ENCODE data around the gene IGFN1. TPM values are rescaled to one million over a fixed set of nuclear protein-coding genes. Genes with fewer than 3 reads are reported as not detected.

The IGFN1 gene
- total and polyA plus RNA-seq, 2 experiments from 2014 or later, result 0.37 to 3.1 TPM

DNA sequence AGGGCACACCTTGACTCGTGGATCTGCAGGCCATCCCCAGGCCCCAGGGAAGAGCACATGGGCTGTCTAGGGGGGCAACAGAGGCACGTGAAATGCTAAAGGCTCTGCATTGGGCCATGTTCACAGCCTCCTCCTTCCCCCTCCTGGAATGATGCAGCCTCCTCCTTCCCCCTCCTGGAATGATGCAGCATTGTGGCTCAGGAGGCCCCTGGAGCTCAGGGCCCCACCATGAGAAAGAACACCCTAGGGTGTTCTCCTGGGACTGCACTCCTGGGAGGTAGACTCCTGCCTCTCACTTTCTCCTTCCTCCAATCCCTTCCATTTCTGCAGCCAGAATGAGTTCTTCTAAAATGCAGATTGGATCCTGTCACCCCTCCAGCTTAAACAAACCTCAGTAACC is 1.5 kb upstream of the IGFN1 start:
- no peak overlapping the region for H3K27ac ChIP-seq
- TF ChIP-seq EZH2phosphoT487 (IDR thresholded peaks at IDR 0.05; ENCODE audit: low read depth, severe bottlenecking, unreplicated experiment) (no peak), EZH2 (IDR thresholded peaks at IDR 0.05; ENCODE audit: borderline replicate concordance) (no peak)
- TF ChIP-seq, protein P1, sequence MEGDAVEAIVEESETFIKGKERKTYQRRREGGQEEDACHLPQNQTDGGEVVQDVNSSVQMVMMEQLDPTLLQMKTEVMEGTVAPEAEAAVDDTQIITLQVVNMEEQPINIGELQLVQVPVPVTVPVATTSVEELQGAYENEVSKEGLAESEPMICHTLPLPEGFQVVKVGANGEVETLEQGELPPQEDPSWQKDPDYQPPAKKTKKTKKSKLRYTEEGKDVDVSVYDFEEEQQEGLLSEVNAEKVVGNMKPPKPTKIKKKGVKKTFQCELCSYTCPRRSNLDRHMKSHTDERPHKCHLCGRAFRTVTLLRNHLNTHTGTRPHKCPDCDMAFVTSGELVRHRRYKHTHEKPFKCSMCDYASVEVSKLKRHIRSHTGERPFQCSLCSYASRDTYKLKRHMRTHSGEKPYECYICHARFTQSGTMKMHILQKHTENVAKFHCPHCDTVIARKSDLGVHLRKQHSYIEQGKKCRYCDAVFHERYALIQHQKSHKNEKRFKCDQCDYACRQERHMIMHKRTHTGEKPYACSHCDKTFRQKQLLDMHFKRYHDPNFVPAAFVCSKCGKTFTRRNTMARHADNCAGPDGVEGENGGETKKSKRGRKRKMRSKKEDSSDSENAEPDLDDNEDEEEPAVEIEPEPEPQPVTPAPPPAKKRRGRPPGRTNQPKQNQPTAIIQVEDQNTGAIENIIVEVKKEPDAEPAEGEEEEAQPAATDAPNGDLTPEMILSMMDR (IDR thresholded peaks at IDR 0.05; ENCODE audit: poor library complexity), result no peak
- H3K9me3 ChIP-seq (ENCODE audit: low read depth), result no peaks in the 10 kb centered on the region
- 82% methylated on average over 2 of the region's 2 CpGs for WGBS (ENCODE audit: low lambda C conversion rate, missing lambda C conversion rate)
- no peak overlapping the region for H2AFZ ChIP-seq
- H3K36me3 ChIP-seq (replicated peaks; ENCODE audit: insufficient read depth, low read depth), result no peaks in the 10 kb centered on the region
- H3K4me2 ChIP-seq, result no peak overlapping the region
- no peaks in the 10 kb centered on the region for H3K79me2 ChIP-seq
- H3K4me3 ChIP-seq, result no peak overlapping the region
- no peak for DNase-seq (ENCODE audit: low spot score)
- H4K20me1 ChIP-seq (ENCODE audit: insufficient read depth, poor library complexity, severe bottlenecking), result no peaks in the 10 kb centered on the region
- H3K4me1 ChIP-seq (ENCODE audit: insufficient read depth), result peaks cover 16% of the 10 kb centered on the region
- no peaks in the 10 kb centered on the region for H3K9me2 ChIP-seq (replicated peaks; ENCODE audit: insufficient read depth)
- H3K27me3 ChIP-seq, result no peaks in the 10 kb centered on the region

DNA sequence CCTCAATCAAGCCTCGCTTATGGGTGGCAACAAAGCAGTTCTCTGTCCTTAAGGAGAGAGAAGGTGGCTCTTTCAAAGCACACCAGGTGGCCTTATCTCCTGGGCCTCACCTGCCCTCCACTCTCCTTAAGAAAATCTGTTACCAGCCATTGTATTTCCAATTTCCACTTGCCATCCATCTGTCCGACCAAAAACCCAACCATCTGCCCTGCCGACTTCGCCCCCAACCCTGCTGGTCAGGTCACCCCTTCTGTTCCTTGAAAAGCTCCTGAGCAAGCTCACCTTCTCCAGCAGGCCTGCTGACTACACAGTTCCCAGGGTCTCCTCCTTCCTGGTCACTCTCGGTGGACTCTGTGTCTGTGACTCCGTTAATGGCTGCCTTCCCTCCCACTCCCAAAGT is 619 bp upstream of the IGFN1 start:
- Histone ChIP-seq H3K4me3 (no peak overlapping the region), H3K4me2 (no peak overlapping the region), H3K36me3 (replicated peaks; ENCODE audit: insufficient read depth, low read depth) (no peaks in the 10 kb centered on the region), H3K79me2 (no peaks in the 10 kb centered on the region), H3K27me3 (no peaks in the 10 kb centered on the region), H3K4me1 (ENCODE audit: insufficient read depth) (peaks cover 7% of the 10 kb centered on the region), H4K20me1 (ENCODE audit: insufficient read depth, poor library complexity, severe bottlenecking) (no peaks in the 10 kb centered on the region), H3K9me3 (ENCODE audit: low read depth) (no peaks in the 10 kb centered on the region), H3K9me2 (replicated peaks; ENCODE audit: insufficient read depth) (no peaks in the 10 kb centered on the region), H2AFZ (no peak overlapping the region), H3K27ac (no peak overlapping the region)
- WGBS (ENCODE audit: low lambda C conversion rate, missing lambda C conversion rate), result 92% methylated on average over 6 of the region's 6 CpGs
- TF ChIP-seq, protein P1 (IDR thresholded peaks at IDR 0.05; ENCODE audit: poor library complexity), result no peak
- no peak for TF ChIP-seq EZH2phosphoT487 (IDR thresholded peaks at IDR 0.05; ENCODE audit: low read depth, severe bottlenecking, unreplicated experiment)
- TF ChIP-seq EZH2 (IDR thresholded peaks at IDR 0.05; ENCODE audit: borderline replicate concordance), result no peak
- no peak for DNase-seq (ENCODE audit: low spot score)

DNA sequence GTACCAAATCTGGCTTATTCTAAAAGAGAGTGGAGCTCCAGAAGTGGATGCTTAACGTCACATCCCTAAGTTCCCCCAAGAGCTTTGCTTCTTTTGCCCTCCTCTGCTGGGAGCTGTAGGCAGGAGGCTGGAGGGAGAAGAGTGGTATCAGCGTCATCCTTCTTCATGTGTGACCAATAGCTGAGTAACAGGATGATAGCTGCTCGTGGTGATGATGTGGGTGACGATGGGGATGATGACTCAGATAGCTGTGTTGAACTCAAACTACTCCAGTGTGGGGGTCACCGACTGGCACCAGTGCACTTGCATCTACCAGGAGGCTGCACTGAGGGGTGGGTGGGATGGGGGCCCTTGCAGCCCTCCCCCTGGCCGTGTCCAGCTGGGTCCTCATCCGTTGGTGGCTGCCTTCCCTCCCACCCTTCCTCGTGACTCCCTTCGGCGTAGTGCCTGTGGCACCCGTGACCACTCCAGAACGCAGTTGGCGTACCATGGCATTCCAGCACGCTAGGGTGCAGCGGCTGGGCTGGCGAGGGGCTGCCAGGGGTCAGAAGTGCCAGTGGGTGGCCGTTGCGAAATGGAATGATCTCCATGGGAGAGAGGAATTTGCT is 1.1 kb downstream of the IGFN1 start:
- H3K79me2 ChIP-seq, result no peaks in the 10 kb centered on the region
- H4K20me1 ChIP-seq (ENCODE audit: insufficient read depth, poor library complexity, severe bottlenecking), result no peaks in the 10 kb centered on the region
- H3K4me2 ChIP-seq, result no peak overlapping the region
- H3K27me3 ChIP-seq, result no peaks in the 10 kb centered on the region
- no peaks in the 10 kb centered on the region for H3K4me1 ChIP-seq (ENCODE audit: insufficient read depth)
- H3K4me3 ChIP-seq, result no peak overlapping the region
- H3K27ac ChIP-seq, result no peak overlapping the region
- H3K9me3 ChIP-seq (ENCODE audit: low read depth), result no peaks in the 10 kb centered on the region
- 92% methylated on average over 16 of the region's 18 CpGs for WGBS (ENCODE audit: low lambda C conversion rate, missing lambda C conversion rate)
- TF ChIP-seq, protein P1 (IDR thresholded peaks at IDR 0.05; ENCODE audit: poor library complexity), result no peak
- no peak for TF ChIP-seq EZH2phosphoT487 (IDR thresholded peaks at IDR 0.05; ENCODE audit: low read depth, severe bottlenecking, unreplicated experiment)
- TF ChIP-seq EZH2 (IDR thresholded peaks at IDR 0.05; ENCODE audit: borderline replicate concordance), result no peak
- no peaks in the 10 kb centered on the region for H3K36me3 ChIP-seq (replicated peaks; ENCODE audit: insufficient read depth, low read depth)
- no peaks in the 10 kb centered on the region for H3K9me2 ChIP-seq (replicated peaks; ENCODE audit: insufficient read depth)
- H2AFZ ChIP-seq, result no peak overlapping the region
- no peak for DNase-seq (ENCODE audit: low spot score)
